SK-N-MC (cell line): ENCODE results near the gene VPS11.

Experiments
- DNase-seq: peaks from one replicate; pipeline ENCODE4 v3.0.0-alpha.2; 2011; ENCODE audit warnings: low read depth, low spot score
- H3K27ac ChIP-seq: fragments of 200-600 bp; sonication (generic); 2 replicates; pipeline ENCODE4 v1.5.1; 2016; ENCODE audit warnings: mixed run types
- H3K36me3 ChIP-seq: fragments of 200-600 bp; sonication (generic); 2 replicates; pipeline ENCODE4 v1.6.1; 2017; ENCODE audit warnings: antibody characterized with exemption, low read length, mixed read lengths; ENCODE audit not compliant: insufficient read depth
- H3K4me3 ChIP-seq: fragments of 200-600 bp; sonication (generic); 2 replicates; pipeline ENCODE4 v1.5.1; 2016
- H3K9ac ChIP-seq: fragments of 200-600 bp; sonication (generic); 2 replicates; pipeline ENCODE4 v1.8.0; 2017; ENCODE audit warnings: mixed run types, mixed read lengths; ENCODE audit not compliant: insufficient read length
- H3K9me3 ChIP-seq: fragments of 200-600 bp; sonication (generic); 2 replicates; pipeline ENCODE4 v1.6.1; 2017; ENCODE audit warnings: low read depth, mild to moderate bottlenecking, antibody characterized with exemption, low read length, moderate library complexity, mixed read lengths
- EZH2 ChIP-seq: fragments of 200-600 bp; sonication (generic); IDR thresholded peaks from one replicate; pipeline ENCODE4 v1.6.1; 2017; ENCODE audit warnings: antibody characterized with exemption
- FOXP2 ChIP-seq: optimal IDR thresholded peaks from 2 replicates; pipeline ENCODE3; 2011; ENCODE audit warnings: mild to moderate bottlenecking, moderate library complexity; ENCODE audit not compliant: insufficient read depth; ENCODE audit errors: extremely low read length, control extremely low read depth
- POLR2AphosphoS5 ChIP-seq: IDR thresholded peaks from 2 replicates; pipeline ENCODE4 v1.6.1; 2012; ENCODE audit warnings: mild to moderate bottlenecking, low read depth, low read length, borderline replicate concordance

The VPS11 gene

GRCh38 chr11:119046489-119046888 lies 21.1 kb upstream of the VPS11 start:
- no peaks in the 10 kb centered on the region for H3K9me3 ChIP-seq
- no peak for DNase-seq
- no peak overlapping the region for H3K27ac ChIP-seq
- TF ChIP-seq POLR2AphosphoS5 = no peak
- no peak for TF ChIP-seq FOXP2
- no peak for TF ChIP-seq EZH2
- no peak overlapping the region for H3K4me3 ChIP-seq
- peaks cover 50% of the 10 kb centered on the region for H3K36me3 ChIP-seq
- no peak overlapping the region for H3K9ac ChIP-seq

DNA sequence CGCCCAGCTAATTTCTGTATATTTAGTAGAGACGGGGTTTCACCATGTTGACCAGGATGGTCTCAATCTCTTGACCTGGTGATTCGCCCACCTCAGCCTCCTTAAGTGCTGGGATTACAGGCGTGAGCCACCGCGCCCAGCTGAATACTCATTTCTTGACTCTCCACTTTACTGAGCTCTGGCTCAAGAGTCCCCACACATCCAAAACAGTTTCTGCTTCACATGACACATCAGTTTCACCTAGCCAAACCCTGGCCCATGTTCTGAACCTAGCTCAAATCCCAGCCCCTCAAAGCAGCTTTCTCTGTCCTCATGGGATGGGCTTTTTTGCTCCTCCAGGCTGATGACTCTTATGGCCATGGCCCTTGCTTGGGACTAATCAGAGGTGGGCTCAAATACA lies 20.4 kb upstream of the VPS11 start:
- Histone ChIP-seq H3K9me3 (no peaks in the 10 kb centered on the region), H3K4me3 (no peak overlapping the region), H3K9ac (no peak overlapping the region), H3K27ac (no peak overlapping the region), H3K36me3 (peaks cover 56% of the 10 kb centered on the region)
- TF ChIP-seq POLR2AphosphoS5 (no peak), EZH2 (no peak), FOXP2 (no peak)
- no peak for DNase-seq

GRCh38 chr11:119048644-119049043 lies 19.0 kb upstream of the VPS11 start:
- Histone ChIP-seq H3K27ac (no peak overlapping the region), H3K9ac (no peak overlapping the region), H3K9me3 (no peaks in the 10 kb centered on the region), H3K4me3 (no peak overlapping the region), H3K36me3 (peaks cover 71% of the 10 kb centered on the region)
- DNase-seq = no peak
- no peak for TF ChIP-seq EZH2
- no peak for TF ChIP-seq POLR2AphosphoS5

- H3K36me3 ChIP-seq = peaks cover 75% of the 10 kb centered on the region
- no peaks in the 10 kb centered on the region for H3K9me3 ChIP-seq
- no peak overlapping the region for H3K27ac ChIP-seq
- H3K4me3 ChIP-seq = no peak overlapping the region
- H3K9ac ChIP-seq = no peak overlapping the region
- no peak for TF ChIP-seq EZH2
- TF ChIP-seq POLR2AphosphoS5 = no peak
- no peak for TF ChIP-seq FOXP2
- no peak for DNase-seq
These were observed 18.5 kb upstream of the VPS11 start for GRCh38 chr11:119049081-119049480.

- Histone ChIP-seq H3K4me3 (no peak overlapping the region), H3K36me3 (peaks cover 76% of the 10 kb centered on the region), H3K27ac (no peak overlapping the region), H3K9ac (no peak overlapping the region), H3K9me3 (no peaks in the 10 kb centered on the region)
- no peak for DNase-seq
- TF ChIP-seq FOXP2 (no peak), EZH2 (no peak), POLR2AphosphoS5 (no peak)
These were observed 16.0 kb upstream of the VPS11 start for GRCh38 chr11:119051440-119052162.

- Histone ChIP-seq H3K36me3 (peaks cover 72% of the 10 kb centered on the region), H3K9ac (no peak overlapping the region), H3K27ac (no peak overlapping the region), H3K4me3 (no peak overlapping the region), H3K9me3 (no peaks in the 10 kb centered on the region)
- no peak for TF ChIP-seq FOXP2
- no peak for TF ChIP-seq EZH2
- TF ChIP-seq POLR2AphosphoS5 = no peak
- no peak for DNase-seq
These were observed 15.3 kb upstream of the VPS11 start for GRCh38 chr11:119052163-119052814.

GRCh38 chr11:119054418-119054817 lies 13.2 kb upstream of the VPS11 start:
- TF ChIP-seq FOXP2 (no peak), POLR2AphosphoS5 (no peak), EZH2 (no peak)
- Histone ChIP-seq H3K9me3 (no peaks in the 10 kb centered on the region), H3K4me3 (no peak overlapping the region), H3K36me3 (peaks cover 51% of the 10 kb centered on the region), H3K27ac (no peak overlapping the region), H3K9ac (no peak overlapping the region)
- no peak for DNase-seq

GRCh38 chr11:119055901-119056300 lies 11.7 kb upstream of the VPS11 start:
- Histone ChIP-seq H3K36me3 (peaks cover 43% of the 10 kb centered on the region), H3K9me3 (no peaks in the 10 kb centered on the region), H3K9ac (peak overlapping the region; percentile 91), H3K27ac (no peak overlapping the region), H3K4me3 (peak overlapping the region; percentile 95)
- TF ChIP-seq EZH2 = no peak
- TF ChIP-seq POLR2AphosphoS5 = no peak
- TF ChIP-seq FOXP2 = no peak
- DNase-seq = no peak

DNA sequence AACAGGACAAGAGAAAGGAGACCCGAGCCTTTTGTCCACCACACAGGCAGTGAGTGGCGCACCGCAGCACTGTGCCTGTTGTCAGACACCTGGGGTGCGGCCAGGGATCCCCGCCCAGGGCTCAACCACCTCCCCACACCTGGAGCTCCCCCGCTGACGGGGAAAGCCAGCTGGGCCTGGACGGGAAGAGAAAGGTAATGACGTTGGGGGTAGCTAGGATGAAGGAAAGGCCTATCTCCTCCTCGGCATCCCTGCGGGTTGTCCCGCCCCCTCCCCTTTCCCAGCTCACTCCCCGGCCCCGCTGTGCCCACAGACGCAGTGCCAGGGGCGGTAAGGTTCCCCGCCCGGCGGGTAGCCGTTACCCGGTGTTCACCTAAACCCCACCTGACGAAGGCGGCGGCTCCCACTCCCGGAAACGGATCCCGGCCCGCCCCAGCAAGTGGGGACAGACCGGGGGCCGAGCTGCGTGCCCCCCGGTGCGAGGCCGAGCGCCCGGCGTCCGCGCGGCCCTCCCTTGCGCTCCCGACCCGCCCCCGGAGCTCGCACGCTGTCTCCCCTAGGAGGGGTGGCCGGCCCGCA lies 11.1 kb upstream of the VPS11 start:
- no peaks in the 10 kb centered on the region for H3K9me3 ChIP-seq
- H3K4me3 ChIP-seq = peak overlapping the region; percentile 95
- peak overlapping the region; percentile 91 for H3K9ac ChIP-seq
- peaks cover 37% of the 10 kb centered on the region for H3K36me3 ChIP-seq
- DNase-seq = no peak
- no peak for TF ChIP-seq EZH2
- no peak for TF ChIP-seq POLR2AphosphoS5
- no peak for TF ChIP-seq FOXP2
- H3K27ac ChIP-seq = peak overlapping the region; percentile 64; the same call in 1 of the 2 replicates
